Epithelial cell of esophagus (primary cell): ENCODE results near the gene TRAPPC6A.

Source experiments
- DNase-seq: peaks from one replicate; pipeline ENCODE4 v3.0.0; 2010; ENCODE audit warnings: low read depth
- H3K4me3 ChIP-seq: 2 replicates; pipeline ENCODE4 v1.5.1; 2011; ENCODE audit warnings: mild to moderate bottlenecking, low read length, control low read depth
- CTCF ChIP-seq: IDR thresholded peaks from 2 replicates; pipeline ENCODE4 v1.5.1; 2011; ENCODE audit warnings: low read depth, mild to moderate bottlenecking, low read length, control low read depth, inconsistent platforms; ENCODE audit not compliant: insufficient read depth; ENCODE audit errors: missing control alignments

TRAPPC6A gene

GRCh38 chr19:45151821-45152503 lies 26.1 kb downstream of the TRAPPC6A start:
- no peak for DNase-seq
- no peak overlapping the region for H3K4me3 ChIP-seq
- TF ChIP-seq CTCF = no peak

- no peak for TF ChIP-seq CTCF
- DNase-seq = peak; percentile 84
- no peak overlapping the region for H3K4me3 ChIP-seq
Observed at GRCh38 chr19:45151320-45151719, 26.7 kb downstream of the TRAPPC6A start.

- H3K4me3 ChIP-seq = no peak overlapping the region
- no peak for DNase-seq
- TF ChIP-seq CTCF = no peak
Observed at GRCh38 chr19:45150751-45151281, 27.2 kb downstream of the TRAPPC6A start.

- no peak for TF ChIP-seq CTCF
- DNase-seq = no peak
- H3K4me3 ChIP-seq = no peak overlapping the region
Observed at GRCh38 chr19:45150180-45150579, 27.9 kb downstream of the TRAPPC6A start.

- TF ChIP-seq CTCF = no peak
Observed at GRCh38 chr19:45149129-45149528, 28.9 kb downstream of the TRAPPC6A start.

GRCh38 chr19:45147835-45148676 lies 30.0 kb downstream of the TRAPPC6A start:
- H3K4me3 ChIP-seq = no peak overlapping the region
- DNase-seq = no peak
- TF ChIP-seq CTCF = no peak

More at GRCh38 chr19:45149129-45149528, 28.9 kb downstream of the TRAPPC6A start:
- no peak overlapping the region for H3K4me3 ChIP-seq
- no peak for DNase-seq

GRCh38 chr19:45146741-45147205 lies 31.3 kb downstream of the TRAPPC6A start:
- no peak for TF ChIP-seq CTCF
- no peak for DNase-seq
- H3K4me3 ChIP-seq = no peak overlapping the region
